ENCODE measurements around the gene PAN3.
"Not testable (repeated sequence)": the region's sequence is repeated elsewhere in the genome, so short reads cannot be mapped to it uniquely, and the experiment has no call there.

PAN3 gene

GRCh38 chr13:28138012-28138755 is at the start of gene PAN3:
Gene PAN3, plus strand, starts transcription at chr13:28138545. Its CDS starts 113 bp downstream, at chr13:28138658.
- DNase-seq, result peak; percentile 93

- no peak for DNase-seq
Measured at GRCh38 chr13:28089065-28089464, 49.3 kb upstream of the PAN3 start.

GRCh38 chr13:28092431-28092830 is 45.9 kb upstream of the PAN3 start:
- DNase-seq, result no peak

- no peak for DNase-seq
Measured at GRCh38 chr13:28093881-28094280, 44.5 kb upstream of the PAN3 start.

- DNase-seq, result no peak
Measured at GRCh38 chr13:28094306-28094705, 44.0 kb upstream of the PAN3 start.

GRCh38 chr13:28097503-28097902 is 40.8 kb upstream of the PAN3 start:
- no peak for DNase-seq

GRCh38 chr13:28099396-28100149 is 38.8 kb upstream of the PAN3 start:
- no peak for DNase-seq

- peak; percentile 38 for DNase-seq
Measured at GRCh38 chr13:28100150-28101121, 37.9 kb upstream of the PAN3 start, which contains the start of gene FLT3. Gene FLT3, minus strand, starts transcription at chr13:28100576. Its CDS starts 66 bp downstream, at chr13:28100510.

- DNase-seq, result not testable (repeated sequence)
Measured at GRCh38 chr13:28101886-28102285, 36.5 kb upstream of the PAN3 start.

GRCh38 chr13:28106976-28107375 is 31.4 kb upstream of the PAN3 start:
- no peak for DNase-seq

- no peak for DNase-seq
Measured at GRCh38 chr13:28110414-28110813, 27.9 kb upstream of the PAN3 start.

- DNase-seq, result no peak
Measured at GRCh38 chr13:28116736-28117135, 21.6 kb upstream of the PAN3 start.

- DNase-seq, result no peak
Measured at GRCh38 chr13:28117689-28118377, 20.5 kb upstream of the PAN3 start.

- no peak for DNase-seq
Measured at GRCh38 chr13:28120317-28120716, 18.0 kb upstream of the PAN3 start.

GRCh38 chr13:28121224-28121623 is 17.1 kb upstream of the PAN3 start:
- DNase-seq, result no peak

GRCh38 chr13:28128030-28128429 is 10.3 kb upstream of the PAN3 start:
- no peak for DNase-seq

GRCh38 chr13:28128926-28129325 is 9.4 kb upstream of the PAN3 start:
- no peak for DNase-seq

- DNase-seq, result no peak
Measured at GRCh38 chr13:28129911-28130693, 8.2 kb upstream of the PAN3 start.

GRCh38 chr13:28131646-28132045 is 6.7 kb upstream of the PAN3 start:
- DNase-seq, result no peak

GRCh38 chr13:28136916-28137315 is 1.4 kb upstream of the PAN3 start:
- peak; percentile 33 for DNase-seq

- no peak for DNase-seq
Measured at GRCh38 chr13:28137596-28137995, 749 bp upstream of the PAN3 start.

All from CD4-positive, alpha-beta T cell treated with Interleukin-17A for 1 hour (primary cell).